Activated CD8-positive, alpha-beta memory T cell treated with anti-CD3 and anti-CD28 coated beads, Interleukin-2, amount 50 U/mL, for 4 hours (primary cell): ENCODE measurements around the gene SYT4.
"Not testable (repeated sequence)": the region's sequence is repeated elsewhere in the genome, so short reads cannot be mapped to it uniquely, and the experiment has no call there.

Experiments
- DNase-seq: peaks from one replicate; pipeline ENCODE4 v3.0.0-alpha.2; 2020

The SYT4 gene, protein sequence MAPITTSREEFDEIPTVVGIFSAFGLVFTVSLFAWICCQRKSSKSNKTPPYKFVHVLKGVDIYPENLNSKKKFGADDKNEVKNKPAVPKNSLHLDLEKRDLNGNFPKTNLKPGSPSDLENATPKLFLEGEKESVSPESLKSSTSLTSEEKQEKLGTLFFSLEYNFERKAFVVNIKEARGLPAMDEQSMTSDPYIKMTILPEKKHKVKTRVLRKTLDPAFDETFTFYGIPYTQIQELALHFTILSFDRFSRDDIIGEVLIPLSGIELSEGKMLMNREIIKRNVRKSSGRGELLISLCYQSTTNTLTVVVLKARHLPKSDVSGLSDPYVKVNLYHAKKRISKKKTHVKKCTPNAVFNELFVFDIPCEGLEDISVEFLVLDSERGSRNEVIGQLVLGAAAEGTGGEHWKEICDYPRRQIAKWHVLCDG

DNA sequence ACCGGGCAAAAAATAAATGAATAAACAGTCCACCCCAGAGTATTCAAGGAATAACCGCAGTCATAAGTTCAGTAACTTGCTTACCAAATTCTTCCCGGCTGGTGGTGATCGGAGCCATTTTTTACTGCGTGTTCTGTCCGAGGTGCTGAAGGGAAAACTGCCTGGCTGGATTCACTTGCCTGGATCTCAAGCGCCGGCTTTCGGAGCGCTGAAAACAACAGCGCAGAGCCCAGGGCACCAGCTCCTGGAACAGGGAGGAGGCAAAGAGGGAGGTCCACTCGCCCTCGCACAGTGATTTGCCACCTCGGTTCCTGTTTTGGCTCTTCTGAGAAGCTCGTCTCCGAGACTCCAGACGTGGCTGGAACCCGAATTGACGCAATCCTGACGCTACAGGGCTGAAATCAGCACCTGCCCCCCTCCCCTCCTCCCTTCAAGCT lies at the start of gene SYT4:
TSS of gene SYT4 (minus strand) at position 327 of the 437 bp plus-strand sequence. CDS start at position 118, 209 bp downstream.
- no peak for DNase-seq

GRCh38 chr18:43322132-43322531 lies 44.8 kb upstream of the SYT4 start:
- no peak for DNase-seq

DNA sequence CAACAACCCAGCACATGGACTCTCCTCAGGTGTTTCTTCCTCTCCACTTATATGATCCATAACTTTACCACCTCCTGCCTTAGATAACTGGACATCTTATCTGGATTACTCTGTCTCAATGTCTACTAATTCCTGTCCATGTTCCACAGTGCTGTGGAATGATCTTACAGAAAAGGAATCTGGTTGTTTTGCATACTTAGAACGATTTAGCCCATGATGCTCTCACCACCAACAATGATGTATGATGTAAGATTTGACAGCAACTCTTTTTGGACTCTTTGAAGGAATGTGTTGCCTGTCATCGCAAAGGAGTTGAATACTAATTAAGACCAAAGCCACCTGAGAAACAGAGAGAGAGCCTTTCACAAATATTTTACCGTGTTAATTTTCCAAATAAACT lies 37.7 kb upstream of the SYT4 start:
- no peak for DNase-seq

GRCh38 chr18:43312891-43313290 lies 35.6 kb upstream of the SYT4 start:
- DNase-seq = no peak

DNA sequence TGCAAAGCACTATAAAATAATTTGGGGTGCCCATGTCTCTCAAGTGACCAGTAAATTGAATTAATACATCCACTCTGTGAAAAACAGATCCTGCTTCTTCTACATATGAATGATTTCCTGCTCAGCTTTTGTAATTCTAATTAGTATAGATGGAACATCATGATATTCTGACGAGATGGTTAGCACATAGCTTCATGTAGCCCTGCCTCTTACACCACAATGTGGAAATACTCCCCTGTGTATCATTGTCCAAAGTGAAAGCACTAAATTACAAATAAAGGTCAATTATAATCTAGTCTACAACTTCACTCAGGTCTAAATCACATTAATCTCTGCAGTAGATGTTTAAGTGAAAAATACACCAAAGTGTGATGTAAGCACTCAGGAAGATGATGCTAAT lies 32.9 kb upstream of the SYT4 start:
- no peak for DNase-seq

DNA sequence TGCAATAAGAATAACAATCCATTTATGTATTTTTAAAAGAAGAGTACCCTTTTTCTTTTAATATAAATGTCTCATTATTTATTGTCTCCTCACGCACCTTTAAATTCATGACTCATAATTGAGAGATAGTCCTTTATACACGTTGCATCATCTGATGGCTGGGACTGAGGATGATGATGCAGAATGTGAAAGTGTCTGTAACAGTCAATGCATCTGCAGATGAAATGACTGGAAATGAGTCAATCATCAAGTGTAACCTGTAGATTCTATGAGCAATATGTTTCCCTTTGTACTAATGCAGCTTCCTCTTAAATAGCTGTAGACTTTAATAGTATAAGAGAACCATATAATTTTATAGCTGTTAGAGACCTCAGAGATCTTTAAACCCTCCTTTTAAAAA lies 26.1 kb upstream of the SYT4 start:
- DNase-seq = no peak

DNA sequence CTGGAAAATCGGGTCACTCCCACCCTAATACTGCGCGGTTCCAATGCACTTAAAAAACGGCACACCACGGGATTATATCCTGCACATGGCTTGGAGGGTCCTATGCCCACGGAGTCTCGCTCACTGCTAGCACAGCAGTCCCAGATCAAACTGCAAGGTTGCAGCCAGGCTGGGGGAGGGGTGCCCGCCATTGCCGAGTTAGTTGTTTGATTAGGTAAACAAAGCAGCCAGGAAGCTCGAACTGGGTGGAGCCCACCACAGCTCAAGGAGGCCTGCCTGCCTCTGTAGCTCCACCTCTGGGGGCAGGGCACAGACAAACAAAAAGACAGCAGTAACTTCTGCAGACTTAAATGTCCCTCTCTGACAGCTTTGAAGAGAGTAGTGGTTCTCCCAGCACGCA lies 8.9 kb upstream of the SYT4 start:
- not testable (repeated sequence) for DNase-seq

DNA sequence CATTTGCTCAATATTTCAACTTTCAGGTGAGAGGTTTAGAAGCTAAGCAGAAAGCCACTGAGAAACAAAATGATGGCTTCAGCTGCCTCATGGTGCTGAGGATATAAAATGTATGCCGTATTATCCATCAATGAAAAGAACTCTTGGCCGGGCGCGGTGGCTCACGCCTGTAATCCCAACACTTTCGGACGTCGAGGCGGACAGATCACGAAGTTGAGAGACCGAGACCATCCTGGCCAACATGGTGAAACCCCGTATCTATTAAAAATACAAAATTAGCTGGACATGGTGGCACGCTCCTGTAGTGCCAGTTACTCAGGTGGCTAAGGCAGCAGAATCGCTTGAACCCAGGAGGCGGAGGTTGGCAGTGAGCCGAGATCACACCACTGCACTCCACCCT lies 6.0 kb upstream of the SYT4 start:
- DNase-seq = no peak

GRCh38 chr18:43279015-43279744 lies 1.9 kb upstream of the SYT4 start:
- no peak for DNase-seq

DNA sequence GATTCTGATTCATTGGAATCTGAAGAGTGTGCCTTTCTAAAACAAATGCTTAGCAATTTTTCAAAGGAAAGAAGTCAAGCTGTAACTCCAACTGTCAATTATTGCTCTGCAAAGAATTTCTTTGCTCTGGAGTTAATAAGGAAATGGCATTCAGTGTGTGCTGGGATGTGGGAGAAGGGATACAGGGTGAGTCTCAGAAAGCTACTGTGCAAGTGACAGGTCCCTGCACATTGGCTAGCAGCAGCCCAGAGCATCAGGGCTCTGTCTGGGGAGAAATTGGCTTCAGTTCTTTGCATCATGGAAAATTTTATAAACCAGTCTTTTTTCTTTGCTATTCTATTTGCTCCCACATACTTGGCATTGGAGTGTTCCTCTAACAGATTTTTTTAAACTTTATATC lies 1.1 kb upstream of the SYT4 start:
- no peak for DNase-seq

DNA sequence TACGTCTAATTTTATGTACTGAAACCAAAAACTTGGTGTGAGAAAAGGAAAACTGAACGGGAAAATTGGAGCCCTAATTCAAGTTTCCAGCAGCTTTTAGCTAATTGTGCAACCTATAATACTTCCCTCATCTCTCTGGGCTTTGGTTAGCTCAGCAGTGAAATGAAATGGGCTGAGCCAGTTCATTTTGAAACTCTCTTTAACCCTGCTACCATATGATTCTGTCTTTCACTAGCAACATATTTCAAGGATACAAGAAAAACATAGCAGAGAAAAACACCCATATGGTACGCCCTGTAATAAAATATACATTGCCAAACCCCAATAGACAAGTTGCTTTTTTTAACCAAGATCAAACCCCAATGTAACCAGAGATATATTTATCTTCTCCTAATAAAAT lies 799 bp downstream of the SYT4 start:
- no peak for DNase-seq

DNA sequence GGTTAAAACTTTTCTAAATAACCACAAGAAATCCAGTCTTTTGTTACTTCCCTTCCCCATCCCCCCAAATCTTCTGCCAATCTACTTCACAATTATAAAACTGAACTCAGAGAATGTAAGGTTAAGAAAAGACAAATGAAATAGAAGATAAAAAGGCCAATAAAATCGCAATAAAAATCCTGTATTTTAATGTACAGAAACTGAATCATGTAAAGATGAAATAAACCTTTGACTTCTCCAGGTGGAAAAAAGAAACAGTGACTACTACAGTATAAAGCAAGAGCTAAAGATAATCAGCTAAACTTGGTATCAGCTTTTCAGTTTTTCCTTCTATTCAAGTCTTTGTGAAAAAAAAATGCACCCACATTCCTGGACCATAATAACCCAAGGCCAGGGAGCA lies 1.7 kb downstream of the SYT4 start:
- DNase-seq = no peak

DNA sequence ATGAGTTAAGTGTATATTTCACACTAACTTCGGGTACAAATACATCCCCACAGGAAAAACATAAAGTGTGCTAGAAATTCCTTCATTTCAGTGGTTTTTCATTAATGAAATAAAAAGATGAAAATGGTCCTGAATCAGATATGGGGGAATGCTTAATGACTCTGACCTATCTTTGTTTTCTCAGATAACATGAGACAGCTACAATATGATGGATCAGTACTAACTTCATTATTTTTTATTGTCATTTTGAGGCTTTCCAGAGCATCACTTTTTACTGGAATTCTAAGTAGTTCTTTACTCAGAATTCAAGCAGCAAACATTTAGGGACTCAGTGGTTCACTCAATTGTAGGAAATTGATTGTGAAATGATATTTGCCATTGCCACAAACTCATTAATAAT lies 2.8 kb downstream of the SYT4 start:
- DNase-seq = no peak

- DNase-seq = no peak
These were observed 5.5 kb downstream of the SYT4 start for GRCh38 chr18:43271593-43272432.

DNA sequence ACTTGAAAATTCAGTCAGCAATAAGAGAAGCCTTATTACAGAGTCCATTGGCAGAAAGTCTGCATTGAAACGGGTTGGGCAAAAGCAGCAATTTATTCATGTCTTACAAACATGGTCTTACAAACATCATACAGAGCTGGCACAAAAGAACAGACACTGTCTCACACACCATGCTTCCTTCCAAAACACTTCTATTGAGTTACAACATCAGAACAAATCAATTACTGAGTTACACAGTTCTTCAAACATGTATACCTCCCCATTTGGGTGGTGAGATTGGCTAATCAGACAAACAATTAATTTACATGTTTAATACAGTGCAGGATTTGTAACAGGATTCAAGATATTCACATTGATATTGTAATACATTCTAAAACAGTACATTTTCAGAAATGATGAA lies 9.5 kb downstream of the SYT4 start:
- no peak for DNase-seq

DNA sequence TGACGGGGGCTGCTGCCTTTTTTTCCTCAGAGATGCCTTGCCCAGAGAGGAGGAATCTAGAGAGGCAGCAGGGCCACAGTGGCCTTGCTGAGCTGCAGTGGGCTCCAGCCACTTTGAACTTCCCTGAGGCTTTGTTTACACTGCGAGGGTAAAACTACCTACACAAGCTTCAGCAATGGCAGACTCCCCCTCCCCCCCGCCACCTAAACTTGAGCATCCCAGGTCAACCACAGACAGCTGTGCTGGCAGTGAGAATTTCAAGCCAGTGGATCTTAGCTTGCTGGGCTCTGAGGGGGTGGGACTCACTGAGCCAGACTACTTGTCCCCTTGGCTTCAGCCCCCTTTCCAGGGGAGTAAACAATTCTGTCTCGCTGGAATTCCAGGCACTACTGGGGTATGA lies 11.8 kb downstream of the SYT4 start:
- no peak for DNase-seq

DNA sequence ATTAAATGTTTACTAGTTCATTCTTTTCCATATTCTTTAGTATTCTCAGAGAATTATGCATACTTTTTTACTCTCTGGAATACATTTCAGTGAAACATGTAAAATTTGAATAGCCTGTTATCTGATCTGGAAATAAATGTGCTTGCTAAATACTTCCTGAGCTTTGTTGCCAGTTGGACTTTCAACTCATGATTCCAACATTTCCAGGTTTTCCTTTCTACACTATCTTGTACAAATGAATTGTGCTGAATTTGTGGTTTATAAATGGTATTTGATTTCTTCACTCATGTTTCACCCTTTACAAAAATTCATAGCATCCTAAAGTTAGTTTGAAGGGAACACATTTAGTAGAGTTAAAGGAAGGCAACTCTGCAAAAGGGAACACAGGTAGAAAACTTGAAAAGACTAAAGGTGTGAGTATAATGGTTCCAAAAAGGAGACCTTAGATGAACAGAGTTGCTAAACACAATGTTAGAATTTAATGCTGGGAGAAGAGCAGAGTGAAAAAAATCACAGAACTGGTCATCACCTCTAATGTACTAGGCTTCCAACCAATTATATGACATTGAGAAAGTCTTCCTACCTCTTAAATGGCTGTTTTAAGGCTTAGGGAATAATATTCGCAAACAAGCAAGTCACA lies 28.6 kb downstream of the SYT4 start:
- DNase-seq = no peak

DNA sequence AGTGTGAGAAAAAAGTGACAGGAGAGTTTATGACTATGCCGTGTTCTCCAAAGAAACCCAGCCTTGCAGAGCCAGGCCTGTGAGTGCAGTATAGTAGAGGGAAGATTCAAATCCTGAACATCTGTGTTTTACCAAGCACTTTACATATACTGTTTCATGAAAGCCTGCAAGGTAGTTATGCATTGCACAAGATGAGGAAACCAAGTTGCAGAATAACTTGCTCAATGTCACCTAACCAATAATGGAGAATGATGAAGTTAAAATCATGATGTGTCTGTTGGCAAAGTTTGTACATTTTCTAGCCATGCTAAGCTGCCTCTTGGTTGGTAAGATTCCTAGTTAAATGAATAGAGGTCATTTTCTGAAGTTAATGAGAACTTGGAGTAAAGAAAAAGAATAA lies 29.3 kb downstream of the SYT4 start:
- no peak for DNase-seq

- DNase-seq = no peak
These were observed 38.9 kb downstream of the SYT4 start for GRCh38 chr18:43238429-43238828.

DNA sequence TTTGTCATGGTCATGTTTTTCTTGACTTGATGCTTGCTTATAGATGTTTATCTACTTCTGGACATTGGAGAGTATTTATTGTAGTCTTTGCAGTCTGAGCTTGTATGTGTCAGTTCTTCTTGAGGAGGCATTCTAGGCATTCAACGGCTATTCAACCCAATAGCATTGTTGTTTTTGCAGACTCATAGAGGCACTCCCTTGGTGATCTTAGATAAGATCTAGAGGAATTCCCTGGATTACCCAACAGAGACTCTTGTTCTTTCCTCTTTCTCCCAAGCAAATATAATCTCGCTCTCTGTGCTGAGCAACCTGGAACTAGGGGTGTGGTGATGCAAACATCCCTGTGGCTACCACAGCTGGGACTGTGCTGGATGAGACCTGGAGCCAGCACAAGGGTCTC lies 40.4 kb downstream of the SYT4 start:
- DNase-seq = no peak

- DNase-seq = no peak
These were observed 42.4 kb downstream of the SYT4 start for GRCh38 chr18:43234889-43235288.

DNA sequence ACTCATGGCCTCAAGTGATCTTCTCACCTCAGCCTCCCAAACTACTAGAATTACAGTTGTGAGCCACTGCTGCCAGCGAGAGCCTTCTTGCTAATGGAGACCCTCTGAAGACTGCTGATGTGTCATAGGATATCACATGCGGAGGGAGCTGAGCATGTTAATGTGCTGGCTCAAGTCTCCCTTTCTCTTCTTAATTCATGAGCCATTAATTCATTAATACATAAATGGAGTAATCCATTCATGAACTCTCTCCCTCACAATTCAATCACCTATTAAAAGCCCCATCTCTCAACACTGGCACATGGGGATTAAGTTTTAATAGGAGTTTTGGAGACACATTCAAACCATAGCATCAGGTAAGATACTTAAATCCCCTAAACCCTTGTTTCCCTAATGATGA lies 54.8 kb downstream of the SYT4 start:
- DNase-seq = no peak

DNA sequence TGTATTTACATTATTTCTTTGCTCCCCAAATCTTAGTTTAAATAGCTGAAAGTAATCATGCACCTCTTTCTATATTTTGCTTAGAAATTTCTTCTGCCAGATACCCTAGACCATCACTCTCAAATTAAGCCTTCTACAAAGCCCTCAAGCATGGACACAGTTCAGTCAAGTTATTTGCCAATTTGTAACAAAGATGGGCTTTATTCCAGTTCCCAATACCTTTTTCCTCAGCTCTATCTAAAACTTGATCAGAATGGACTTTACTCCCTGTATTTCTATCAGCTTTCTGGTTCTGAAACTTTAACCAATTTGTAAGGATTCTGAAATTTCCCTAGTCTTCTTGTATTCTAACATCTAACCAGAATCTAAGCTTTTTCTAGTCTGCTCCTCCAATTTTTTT lies 56.6 kb downstream of the SYT4 start:
- DNase-seq = no peak
